AG04449 (cell line): ENCODE results near the gene MRPS14.

ENCODE experiments used
- CTCF ChIA-PET: fragments of 350-600 bp; formaldehyde crosslinking; extraction: SDS; loops from one replicate; lab custom pipeline; 2021; ENCODE audit warnings: antibody characterized with exemption; lab: Yijun Ruan, JAX
- POLR2A ChIA-PET: fragments of 400-600, 350-600 bp; formaldehyde crosslinking; extraction: SDS; loops from one replicate; lab custom pipeline; 2020; ENCODE audit warnings: antibody characterized with exemption, inconsistent platforms; lab: Yijun Ruan, JAX
- DNase-seq: peaks from one replicate; pipeline ENCODE4 v3.0.0-alpha.2; 2010; ENCODE audit warnings: low read depth, low spot score
- H3K4me3 ChIP-seq: 2 replicates; pipeline ENCODE4 v1.5.1; 2011; ENCODE audit warnings: low read depth, mild to moderate bottlenecking, control low read depth, low read length
- TF ChIP-seq, protein P1 (sequence below): IDR thresholded peaks from one replicate; pipeline ENCODE4 v1.5.1; 2011; ENCODE audit warnings: mild to moderate bottlenecking, moderate library complexity, low read length, control low read depth, inconsistent platforms; ENCODE audit not compliant: insufficient read depth; ENCODE audit errors: missing control alignments

MRPS14 gene

DNA sequence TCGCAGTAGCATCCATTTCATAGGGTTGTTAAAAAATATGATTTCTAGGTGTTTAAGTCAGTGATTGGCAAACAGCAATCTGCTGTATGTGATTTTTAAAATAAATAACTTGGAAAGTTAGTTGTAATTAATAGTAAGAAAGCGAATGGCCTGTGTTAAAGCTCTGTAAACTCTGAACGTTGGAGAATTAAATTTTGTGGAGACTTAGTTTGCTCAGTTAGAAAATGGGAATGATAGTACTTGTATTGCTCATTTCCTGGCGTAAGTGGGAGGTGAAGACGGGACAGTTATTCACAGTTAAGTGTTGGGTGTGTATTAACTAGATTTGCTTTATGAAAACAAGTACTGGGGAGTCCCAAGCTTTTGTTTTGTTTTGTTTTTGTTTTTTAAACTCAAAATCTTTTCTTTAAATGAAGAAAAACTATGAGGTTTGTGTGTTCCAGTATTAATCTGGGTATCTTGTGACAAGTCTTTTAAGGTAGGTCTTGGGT is 22.5 kb downstream of the MRPS14 start:
- CTCF ChIA-PET, result interaction anchor here (0.9 to 4.7 kb wide), 6 partner anchors 9 to 229 kb away, joined by 3 to 71 read pairs (median 4); no protein-coding TSS in a partner anchor
- POLR2A ChIA-PET, result interaction anchor here (2.5 to 3.2 kb wide), 2 partner anchors 14 to 22 kb away, joined by 16 to 35 read pairs; partner anchors contain the start of gene MRPS14
- peak overlapping the region; percentile 86 for H3K4me3 ChIP-seq
- no peak for DNase-seq
- TF ChIP-seq, protein P1, sequence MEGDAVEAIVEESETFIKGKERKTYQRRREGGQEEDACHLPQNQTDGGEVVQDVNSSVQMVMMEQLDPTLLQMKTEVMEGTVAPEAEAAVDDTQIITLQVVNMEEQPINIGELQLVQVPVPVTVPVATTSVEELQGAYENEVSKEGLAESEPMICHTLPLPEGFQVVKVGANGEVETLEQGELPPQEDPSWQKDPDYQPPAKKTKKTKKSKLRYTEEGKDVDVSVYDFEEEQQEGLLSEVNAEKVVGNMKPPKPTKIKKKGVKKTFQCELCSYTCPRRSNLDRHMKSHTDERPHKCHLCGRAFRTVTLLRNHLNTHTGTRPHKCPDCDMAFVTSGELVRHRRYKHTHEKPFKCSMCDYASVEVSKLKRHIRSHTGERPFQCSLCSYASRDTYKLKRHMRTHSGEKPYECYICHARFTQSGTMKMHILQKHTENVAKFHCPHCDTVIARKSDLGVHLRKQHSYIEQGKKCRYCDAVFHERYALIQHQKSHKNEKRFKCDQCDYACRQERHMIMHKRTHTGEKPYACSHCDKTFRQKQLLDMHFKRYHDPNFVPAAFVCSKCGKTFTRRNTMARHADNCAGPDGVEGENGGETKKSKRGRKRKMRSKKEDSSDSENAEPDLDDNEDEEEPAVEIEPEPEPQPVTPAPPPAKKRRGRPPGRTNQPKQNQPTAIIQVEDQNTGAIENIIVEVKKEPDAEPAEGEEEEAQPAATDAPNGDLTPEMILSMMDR, result no peak

DNA sequence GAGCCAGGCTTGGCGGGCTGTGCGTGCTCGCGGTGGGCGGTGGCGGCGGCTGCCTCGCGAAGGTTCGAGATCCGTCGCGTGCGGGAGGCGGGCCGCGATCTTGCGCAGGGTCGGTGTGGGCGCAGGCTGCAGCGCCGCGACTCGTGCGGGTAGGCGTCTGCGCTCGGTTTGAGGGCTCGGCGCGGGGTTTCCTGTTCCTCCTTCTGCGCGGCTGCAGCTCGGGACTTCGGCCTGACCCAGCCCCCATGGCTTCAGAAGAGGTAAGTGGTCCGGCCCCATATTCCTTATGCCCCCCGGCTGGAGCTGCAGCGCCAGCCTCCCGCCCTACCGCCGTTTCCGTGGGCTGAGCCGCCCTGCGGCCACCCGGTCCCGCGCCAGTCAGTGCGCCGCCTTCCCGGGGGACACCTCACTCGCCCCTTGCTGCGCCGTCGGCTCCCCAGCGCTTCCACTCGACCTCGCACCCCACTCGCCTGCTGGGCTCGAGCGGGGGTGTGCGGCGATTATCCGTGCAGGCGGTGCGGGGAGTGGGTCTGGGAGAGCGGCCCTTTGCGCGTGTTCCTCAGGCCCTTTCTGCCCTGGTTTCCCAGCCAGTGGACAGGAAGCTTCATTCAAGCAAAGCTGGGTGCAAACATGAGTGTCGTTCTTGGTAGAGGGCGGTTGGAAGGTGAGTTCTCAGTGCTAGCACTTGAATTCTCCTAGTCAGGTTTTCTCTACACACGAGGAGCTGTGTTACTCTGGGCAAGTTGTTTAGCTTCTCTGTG is 23.1 kb downstream of the MRPS14 start, which contains the start of gene CACYBP:
Gene CACYBP (plus strand): TSS at position 12 of the 761 bp plus-strand sequence. CDS start 234 bp downstream, at position 246.
- TF ChIP-seq, protein P1, result no peak
- H3K4me3 ChIP-seq, result peak within 1 kb of the TSS; percentile 86
- POLR2A ChIA-PET, result interaction anchor here (0.7 to 3.2 kb wide), 6 partner anchors 15 to 211 kb away, joined by 3 to 35 read pairs (median 9); partner anchors contain the start of gene MRPS14
- CTCF ChIA-PET, result interaction anchor here (0.9 to 4.7 kb wide), 6 partner anchors 10 to 228 kb away, joined by 3 to 71 read pairs (median 4); no protein-coding TSS in a partner anchor
- DNase-seq, result no peak

DNA sequence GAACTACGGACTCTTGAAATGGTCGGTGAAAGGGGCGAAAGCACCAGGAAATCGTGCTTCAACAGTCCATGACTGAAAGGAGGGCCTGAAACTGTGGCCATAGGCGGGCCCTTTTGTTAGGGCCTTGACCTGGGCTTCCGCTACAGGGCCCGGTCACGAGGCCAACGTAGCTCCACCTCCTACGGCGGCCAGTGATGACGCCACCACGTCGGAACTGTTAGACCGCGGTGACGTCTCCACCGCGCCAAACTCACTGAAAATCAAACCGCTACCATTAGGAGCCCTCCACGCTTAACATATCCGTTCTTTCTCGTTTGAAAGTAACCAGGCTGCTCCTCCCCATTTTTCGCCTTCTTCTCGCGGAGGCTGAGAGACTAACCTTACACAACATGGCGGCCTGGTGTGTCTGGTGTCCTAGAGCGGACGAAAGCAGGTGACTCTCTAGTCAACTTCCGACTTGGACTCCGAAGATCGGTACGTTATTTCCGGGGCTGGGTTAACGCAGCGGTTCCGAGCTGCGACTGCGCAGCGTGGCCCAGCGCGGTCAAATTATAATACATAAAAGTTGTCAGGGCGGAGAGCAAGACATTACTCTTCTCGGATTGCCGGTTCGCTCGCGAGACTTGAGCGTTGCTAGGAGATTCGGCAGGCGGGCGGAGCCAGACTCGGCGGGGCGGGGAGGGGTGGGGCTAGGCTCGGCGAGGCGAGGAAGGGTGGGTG is 23.8 kb downstream of the MRPS14 start:
- TF ChIP-seq, protein P1, result no peak
- CTCF ChIA-PET, result interaction anchor here (1.0 to 4.7 kb wide), 16 partner anchors 8 to 736 kb away, joined by 3 to 71 read pairs (median 5); partner anchors contain the start of gene MRPS14

GRCh38 chr1:174998569-174999215 is 24.5 kb downstream of the MRPS14 start:
- peak overlapping the region; percentile 61 for H3K4me3 ChIP-seq
- POLR2A ChIA-PET, result interaction anchor here (0.6 to 3.2 kb wide), 7 partner anchors 8 to 1555 kb away, joined by 3 to 35 read pairs (median 8); partner anchors contain the start of gene MRPS14
- TF ChIP-seq, protein P1, result peak; percentile 54
- no peak for DNase-seq
- CTCF ChIA-PET, result interaction anchor here (1.0 to 4.7 kb wide), 17 partner anchors 9 to 736 kb away, joined by 3 to 71 read pairs (median 5); partner anchors contain the start of gene MRPS14

More for the DNA sequence above, 23.8 kb downstream of the MRPS14 start:
- H3K4me3 ChIP-seq, result peak overlapping the region; percentile 86
- peak; percentile 98 for DNase-seq
- POLR2A ChIA-PET, result interaction anchor here (0.6 to 3.2 kb wide), 8 partner anchors 9 to 1555 kb away, joined by 3 to 35 read pairs (median 8); partner anchors contain the start of gene MRPS14

- TF ChIP-seq, protein P1, result no peak
Measured at GRCh38 chr1:174997041-174997440, 26.2 kb downstream of the MRPS14 start.

More at GRCh38 chr1:174997041-174997440, 26.2 kb downstream of the MRPS14 start:
- CTCF ChIA-PET, result interaction anchor here (0.9 to 4.7 kb wide), 5 partner anchors 8 to 251 kb away, joined by 3 to 71 read pairs (median 16); no protein-coding TSS in a partner anchor
- no peak overlapping the region for H3K4me3 ChIP-seq
- no peak for DNase-seq
- POLR2A ChIA-PET, result no interaction called here
